Tibial nerve (tissue), 4 donors: Measurements from ENCODE around the gene LDLRAP1.
"Not testable (repeated sequence)": the region's sequence is repeated elsewhere in the genome, so short reads cannot be mapped to it uniquely, and the experiment has no call there.

Experiments used
- EP300 ChIP-seq, 2 donors: sonication (generic); formaldehyde crosslinking; IDR thresholded peaks; one replicate each; pipeline ENCODE4 v1.6.1; 2017; ENCODE audit warnings: antibody characterized with exemption in 2 of 2, mild to moderate bottlenecking in 1 of 2
- POLR2A ChIP-seq, 2 donors: fragments of 450-650 bp; IDR thresholded peaks; one replicate each; pipeline ENCODE4 v1.6.1; 2017; ENCODE audit warnings: antibody characterized with exemption in 2 of 2, mild to moderate bottlenecking in 2 of 2, moderate library complexity in 2 of 2
- TF ChIP-seq, protein P1 (sequence below), 5 experiments: fragments of 200-600 bp in 3 of 5; fragments of 450-650 bp in 2 of 5; sonication (generic) in 3 of 5; IDR thresholded peaks; one replicate each; pipeline ENCODE4 v1.5.1; 2016 to 2019; ENCODE audit warnings: antibody characterized with exemption in 5 of 5, mild to moderate bottlenecking in 3 of 5, moderate library complexity in 2 of 5

DNA sequence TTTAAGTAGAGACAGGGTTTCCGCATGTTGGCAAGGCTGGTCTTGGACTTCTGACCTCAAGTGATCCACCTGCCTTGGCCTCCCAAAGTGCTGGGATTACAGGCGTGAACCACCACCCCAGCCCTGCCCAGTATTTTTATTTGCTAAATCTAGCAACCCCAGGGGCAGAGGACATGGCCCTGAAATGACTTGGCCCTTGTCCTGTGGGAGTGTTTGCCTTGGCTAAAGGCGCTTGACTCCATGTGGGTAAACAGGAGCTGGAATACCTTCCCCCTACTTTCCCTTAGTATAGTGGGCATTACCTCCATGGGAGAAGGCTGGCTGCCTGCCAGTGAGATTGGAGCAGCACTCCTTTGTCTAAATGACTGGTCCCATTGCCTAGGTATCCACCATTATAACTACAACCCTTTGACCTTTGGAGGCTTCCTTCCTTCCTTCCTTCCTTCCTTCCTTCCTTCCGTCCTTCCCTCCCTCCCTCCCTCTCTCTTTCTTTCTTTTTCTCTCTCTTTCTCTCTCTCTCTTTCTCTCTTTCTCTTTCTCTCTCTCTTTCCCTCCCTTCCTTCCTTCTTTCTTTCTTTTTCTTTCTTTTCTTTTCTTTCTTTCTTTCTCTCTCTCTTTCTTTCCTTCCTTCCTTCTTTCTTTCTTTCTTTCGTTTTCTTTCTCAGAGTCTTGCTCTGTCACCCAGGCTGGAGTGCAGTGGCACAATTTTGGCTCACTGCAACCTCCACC, 57.7 kb downstream of the LDLRAP1 start:
- TF ChIP-seq, protein P1, sequence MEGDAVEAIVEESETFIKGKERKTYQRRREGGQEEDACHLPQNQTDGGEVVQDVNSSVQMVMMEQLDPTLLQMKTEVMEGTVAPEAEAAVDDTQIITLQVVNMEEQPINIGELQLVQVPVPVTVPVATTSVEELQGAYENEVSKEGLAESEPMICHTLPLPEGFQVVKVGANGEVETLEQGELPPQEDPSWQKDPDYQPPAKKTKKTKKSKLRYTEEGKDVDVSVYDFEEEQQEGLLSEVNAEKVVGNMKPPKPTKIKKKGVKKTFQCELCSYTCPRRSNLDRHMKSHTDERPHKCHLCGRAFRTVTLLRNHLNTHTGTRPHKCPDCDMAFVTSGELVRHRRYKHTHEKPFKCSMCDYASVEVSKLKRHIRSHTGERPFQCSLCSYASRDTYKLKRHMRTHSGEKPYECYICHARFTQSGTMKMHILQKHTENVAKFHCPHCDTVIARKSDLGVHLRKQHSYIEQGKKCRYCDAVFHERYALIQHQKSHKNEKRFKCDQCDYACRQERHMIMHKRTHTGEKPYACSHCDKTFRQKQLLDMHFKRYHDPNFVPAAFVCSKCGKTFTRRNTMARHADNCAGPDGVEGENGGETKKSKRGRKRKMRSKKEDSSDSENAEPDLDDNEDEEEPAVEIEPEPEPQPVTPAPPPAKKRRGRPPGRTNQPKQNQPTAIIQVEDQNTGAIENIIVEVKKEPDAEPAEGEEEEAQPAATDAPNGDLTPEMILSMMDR (IDR thresholded peaks at IDR 0.05) = not testable (repeated sequence)
- not testable (repeated sequence) for TF ChIP-seq EP300, POLR2A (IDR thresholded peaks at IDR 0.05)
